DOHH2 (cell line): Measurements from ENCODE around the gene NKG7.

ENCODE experiments used
- H3F3A ChIP-seq: fragments of 200-600 bp; sonication (generic), shearing (Covaris generic); 2 replicates; pipeline ENCODE4 v1.6.0; 2016; ENCODE audit warnings: antibody characterized with exemption, mild to moderate bottlenecking; ENCODE audit not compliant: control insufficient read depth, insufficient read depth
- H3K27ac ChIP-seq: fragments of 200-600 bp; sonication (generic); 2 replicates; pipeline ENCODE4 v1.5.1; 2014; ENCODE audit warnings: low read depth, mild to moderate bottlenecking, low read length, moderate library complexity
- H3K27me3 ChIP-seq: fragments of 200-600 bp; sonication (generic); 2 replicates; pipeline ENCODE4 v1.6.1; 2014; ENCODE audit warnings: mild to moderate bottlenecking, low read length, mixed read lengths; ENCODE audit not compliant: control insufficient read depth
- H3K36me3 ChIP-seq: fragments of 200-600 bp; sonication (generic); 2 replicates; pipeline ENCODE4 v1.6.1; 2014; ENCODE audit warnings: mild to moderate bottlenecking, low read length, moderate library complexity, mixed read lengths; ENCODE audit not compliant: control insufficient read depth
- H3K4me1 ChIP-seq: fragments of 200-600 bp; sonication (generic); 2 replicates; pipeline ENCODE4 v1.6.1; 2014; ENCODE audit warnings: mild to moderate bottlenecking, low read length, mixed read lengths; ENCODE audit not compliant: control insufficient read depth
- H3K4me2 ChIP-seq: fragments of 200-600 bp; sonication (generic); 2 replicates; pipeline ENCODE4 v1.6.0; 2014; ENCODE audit warnings: mild to moderate bottlenecking, low read length, moderate library complexity
- H3K4me3 ChIP-seq: fragments of 200-600 bp; sonication (generic); 2 replicates; pipeline ENCODE4 v1.5.1; 2014; ENCODE audit warnings: mild to moderate bottlenecking, low read length, mixed read lengths
- H3K79me2 ChIP-seq: fragments of 200-600 bp; sonication (generic); 2 replicates; pipeline ENCODE4 v1.6.1; 2014; ENCODE audit warnings: mild to moderate bottlenecking, low read length, mixed read lengths; ENCODE audit not compliant: control insufficient read depth
- H3K9me2 ChIP-seq: fragments of 200-600 bp; sonication (generic); replicated peaks from 2 replicates; pipeline ENCODE4 v1.6.1; 2014; ENCODE audit warnings: mild to moderate bottlenecking, low read length, mixed read lengths; ENCODE audit not compliant: control insufficient read depth
- H3K9me3 ChIP-seq: fragments of 200-600 bp; sonication (generic); 2 replicates; pipeline ENCODE4 v1.6.1; 2014; ENCODE audit warnings: antibody characterized with exemption, low read length, mixed read lengths; ENCODE audit not compliant: control insufficient read depth, insufficient read depth
- H4K20me1 ChIP-seq: fragments of 200-600 bp; sonication (generic); 2 replicates; pipeline ENCODE4 v1.6.0; 2014; ENCODE audit warnings: low read depth, mild to moderate bottlenecking, antibody characterized with exemption, low read length, moderate library complexity; ENCODE audit not compliant: control insufficient read depth, insufficient read depth
- EZH2phosphoT487 ChIP-seq: fragments of 200-600 bp; sonication (generic); IDR thresholded peaks from 2 replicates; pipeline ENCODE4 v1.6.1; 2017; ENCODE audit warnings: borderline replicate concordance, mild to moderate bottlenecking, antibody characterized with exemption, low read length, moderate library complexity, mixed read lengths
- TF ChIP-seq, protein P1 (sequence below): fragments of 200-600 bp; sonication (generic); IDR thresholded peaks from one replicate; pipeline ENCODE4 v1.5.1; 2014; ENCODE audit warnings: antibody characterized with exemption, mild to moderate bottlenecking, low read depth, low read length; ENCODE audit not compliant: poor library complexity, severe bottlenecking

Gene NKG7

DNA sequence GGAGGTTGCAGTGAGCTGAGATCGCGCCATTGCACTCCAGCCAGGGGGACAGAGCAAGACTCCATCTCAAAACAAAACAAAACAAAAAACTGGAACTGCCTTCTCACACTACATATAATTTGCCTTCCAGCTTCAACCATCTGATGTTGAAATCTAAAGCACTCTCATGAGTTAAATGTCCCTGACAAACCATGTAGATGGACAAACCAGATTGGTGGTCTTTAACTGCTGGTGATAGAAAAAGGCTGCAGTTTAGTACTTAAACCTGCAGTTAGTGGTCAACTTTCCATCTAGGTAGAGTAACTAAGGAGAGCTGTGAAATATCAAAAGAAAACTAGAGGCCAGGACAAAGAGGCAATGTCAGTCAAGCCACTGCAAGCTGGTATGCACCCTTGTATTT lies 23.7 kb upstream of the NKG7 start:
- Histone ChIP-seq H3K27me3 (no peaks in the 10 kb centered on the region), H3K4me3 (no peak overlapping the region), H3K27ac (no peak overlapping the region), H3F3A (peaks cover 12% of the 10 kb centered on the region), H3K36me3 (no peaks in the 10 kb centered on the region; the same call in 1 of the 2 replicates), H3K4me1 (peaks cover 30% of the 10 kb centered on the region), H3K79me2 (peaks cover 6% of the 10 kb centered on the region), H3K4me2 (peak overlapping the region; percentile 71), H4K20me1 (no peaks in the 10 kb centered on the region), H3K9me3 (no peaks in the 10 kb centered on the region), H3K9me2 (no peaks in the 10 kb centered on the region)
- TF ChIP-seq, protein P1, sequence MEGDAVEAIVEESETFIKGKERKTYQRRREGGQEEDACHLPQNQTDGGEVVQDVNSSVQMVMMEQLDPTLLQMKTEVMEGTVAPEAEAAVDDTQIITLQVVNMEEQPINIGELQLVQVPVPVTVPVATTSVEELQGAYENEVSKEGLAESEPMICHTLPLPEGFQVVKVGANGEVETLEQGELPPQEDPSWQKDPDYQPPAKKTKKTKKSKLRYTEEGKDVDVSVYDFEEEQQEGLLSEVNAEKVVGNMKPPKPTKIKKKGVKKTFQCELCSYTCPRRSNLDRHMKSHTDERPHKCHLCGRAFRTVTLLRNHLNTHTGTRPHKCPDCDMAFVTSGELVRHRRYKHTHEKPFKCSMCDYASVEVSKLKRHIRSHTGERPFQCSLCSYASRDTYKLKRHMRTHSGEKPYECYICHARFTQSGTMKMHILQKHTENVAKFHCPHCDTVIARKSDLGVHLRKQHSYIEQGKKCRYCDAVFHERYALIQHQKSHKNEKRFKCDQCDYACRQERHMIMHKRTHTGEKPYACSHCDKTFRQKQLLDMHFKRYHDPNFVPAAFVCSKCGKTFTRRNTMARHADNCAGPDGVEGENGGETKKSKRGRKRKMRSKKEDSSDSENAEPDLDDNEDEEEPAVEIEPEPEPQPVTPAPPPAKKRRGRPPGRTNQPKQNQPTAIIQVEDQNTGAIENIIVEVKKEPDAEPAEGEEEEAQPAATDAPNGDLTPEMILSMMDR: no peak
- TF ChIP-seq EZH2phosphoT487: no peak

DNA sequence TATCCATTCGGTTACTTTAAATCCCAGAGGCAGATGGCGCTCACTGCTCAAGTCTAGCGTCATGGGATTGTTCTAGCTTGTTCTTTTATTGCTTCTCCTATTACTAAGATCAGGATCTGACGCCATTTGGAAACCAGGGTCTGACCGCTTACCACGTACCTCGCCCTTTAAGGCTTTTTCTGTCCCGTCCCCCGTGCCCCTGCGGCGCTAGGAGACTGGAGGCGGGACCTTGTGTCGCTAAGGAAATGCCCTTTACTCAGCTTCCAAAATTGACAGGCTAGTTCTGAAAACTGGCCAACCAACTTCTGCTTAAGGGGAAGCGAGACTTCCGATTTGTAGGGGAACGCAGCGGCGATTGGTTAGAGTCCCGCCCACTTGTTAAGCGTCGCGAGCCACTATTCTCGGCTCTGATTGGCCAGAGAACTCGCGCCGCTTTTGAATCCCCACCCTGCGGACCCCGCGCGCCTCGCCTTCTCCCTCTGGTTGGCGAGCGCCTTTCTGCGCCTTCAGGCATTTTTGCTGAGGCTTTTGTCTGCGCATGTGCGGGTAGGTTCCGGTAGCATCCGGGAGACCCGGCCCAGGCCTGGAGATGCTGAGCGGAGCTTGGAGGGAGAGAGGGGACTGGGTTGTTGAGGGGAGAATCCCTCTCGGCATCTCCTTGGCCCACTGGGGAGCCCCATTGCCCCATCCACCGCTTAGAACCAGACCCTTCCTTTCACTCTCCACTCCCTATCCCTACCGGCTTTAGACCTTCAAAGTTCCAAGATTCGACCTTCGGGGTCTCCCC lies 21.8 kb upstream of the NKG7 start:
- no peaks in the 10 kb centered on the region for H3K27me3 ChIP-seq
- peak overlapping the region; percentile 95 for H3K4me2 ChIP-seq
- H3K79me2 ChIP-seq: peaks cover 6% of the 10 kb centered on the region
- no peaks in the 10 kb centered on the region for H4K20me1 ChIP-seq
- no peaks in the 10 kb centered on the region for H3K9me3 ChIP-seq
- peaks cover 12% of the 10 kb centered on the region for H3F3A ChIP-seq
- no peaks in the 10 kb centered on the region for H3K9me2 ChIP-seq
- peak overlapping the region; percentile 83 for H3K27ac ChIP-seq
- peak overlapping the region; percentile 78 for H3K4me3 ChIP-seq
- H3K4me1 ChIP-seq: peaks cover 41% of the 10 kb centered on the region
- no peaks in the 10 kb centered on the region; the same call in 1 of the 2 replicates for H3K36me3 ChIP-seq
- TF ChIP-seq EZH2phosphoT487: no peak
- TF ChIP-seq, protein P1: no peak

GRCh38 chr19:51392701-51393100 lies 20.2 kb upstream of the NKG7 start:
- H3K27ac ChIP-seq: no peak overlapping the region
- no peaks in the 10 kb centered on the region for H3K9me2 ChIP-seq
- H3K9me3 ChIP-seq: no peaks in the 10 kb centered on the region
- H3K79me2 ChIP-seq: peaks cover 6% of the 10 kb centered on the region
- peaks cover 10% of the 10 kb centered on the region for H3F3A ChIP-seq
- H3K4me2 ChIP-seq: no peak overlapping the region
- TF ChIP-seq, protein P1: no peak
- no peak for TF ChIP-seq EZH2phosphoT487
- H3K4me1 ChIP-seq: peaks cover 41% of the 10 kb centered on the region
- H3K27me3 ChIP-seq: no peaks in the 10 kb centered on the region
- H4K20me1 ChIP-seq: no peaks in the 10 kb centered on the region
- no peak overlapping the region for H3K4me3 ChIP-seq
- no peaks in the 10 kb centered on the region; the same call in 1 of the 2 replicates for H3K36me3 ChIP-seq
